K562 (cell line): ENCODE data around the gene ASB2. TPM values are rescaled to one million over a fixed set of nuclear protein-coding genes. Genes with fewer than 3 reads are reported as not detected.
A peak's percentile ranks its signal among the peaks of the same experiment; 100 is the strongest.

ENCODE experiments used
- ATAC-seq: fragments of 200-7000 bp; cut with Tn5 transposase; 3 replicates; pipeline ENCODE4 v1.9.1; 2020; ENCODE audit warnings: moderate library complexity
- Bru-seq: library from RNA; stranded (reverse); fragments of 400-500 nt; gene quantifications from one replicate; lab custom pipeline; 2021; lab: Mats Ljungman, UMichigan
- BruChase-seq, 2 experiments: library from RNA; stranded (reverse); fragments of 400-500 nt; gene quantifications; one replicate each; lab custom pipeline; 2021; lab: Mats Ljungman, UMichigan
- BruUV-seq: library from RNA; stranded (reverse); fragments of 400-500 nt; replicated peaks from 2 replicates; lab custom pipeline; 2021; lab: Mats Ljungman, UMichigan
- CTCF ChIA-PET: fragments of 300-600 bp; formaldehyde crosslinking; extraction: SDS; loops from one replicate; lab custom pipeline; 2021; ENCODE audit warnings: low intra/inter-chr PET ratio; lab: Yijun Ruan, JAX
- POLR2A ChIA-PET: fragments of 300-600, 350-650 bp; sonication (Branson Sonifier 250); formaldehyde crosslinking; extraction: SDS; loops from one replicate; lab custom pipeline; 2021; ENCODE audit warnings: antibody characterized with exemption, inconsistent platforms; lab: Yijun Ruan, JAX
- DNase-seq, 4 experiments: peaks; one replicate each; pipeline versions ENCODE4 v3.0.0 to v3.0.0-alpha.2; 2011 to 2018; ENCODE audit warnings: low spot score in 3 of 4, mixed read lengths in 3 of 4; ENCODE audit errors: extremely low read depth in 1 of 4
- FAIRE-seq: peaks from 2 replicates; lab custom pipeline; 2011; peaks lifted over from hg19 to GRCh38; lab: Jason Lieb, UNC
- H2AFZ ChIP-seq: 2 replicates; pipeline ENCODE4 v1.6.0; 2011; ENCODE audit warnings: low read depth, low read length, control low read depth, inconsistent platforms
- H3K27ac ChIP-seq: fragments of 200-600 bp; 3 replicates; pipeline ENCODE4 v1.8.0; 2011; ENCODE audit warnings: low read depth, mild to moderate bottlenecking, control low read depth, inconsistent platforms, low read length, moderate library complexity, mixed read lengths; ENCODE audit errors: extremely low read depth
- H3K27me3 ChIP-seq, 2 experiments: fragments of 300-600 bp in 1 of 2; 2 replicates in 1 of 2; 3 replicates in 1 of 2; pipeline versions ENCODE4 v1.6.0 to v1.8.0; 2011; ENCODE audit warnings: inconsistent platforms in 2 of 2, low read length in 2 of 2, mild to moderate bottlenecking in 1 of 2, mixed read lengths in 1 of 2, moderate library complexity in 1 of 2; ENCODE audit not compliant: control insufficient read depth in 2 of 2, insufficient read depth in 2 of 2
- H3K36me3 ChIP-seq: fragments of 300-600 bp; 3 replicates; pipeline ENCODE4 v1.8.0; 2011; ENCODE audit warnings: mild to moderate bottlenecking, low read length, inconsistent platforms; ENCODE audit not compliant: control insufficient read depth, insufficient read depth
- H3K4me1 ChIP-seq, 2 experiments: fragments of 200-600 bp in 1 of 2; replicated peaks in 1 of 2; 2 replicates in 1 of 2; 3 replicates in 1 of 2; pipeline versions ENCODE4 v1.5.1 to v1.8.0; 2011; ENCODE audit warnings: inconsistent platforms in 2 of 2, low read length in 2 of 2, mild to moderate bottlenecking in 1 of 2, mixed read lengths in 1 of 2, moderate library complexity in 1 of 2; ENCODE audit not compliant: control insufficient read depth in 2 of 2, insufficient read depth in 2 of 2
- H3K4me2 ChIP-seq: 2 replicates; pipeline ENCODE4 v1.6.1; 2011; ENCODE audit warnings: low read length, control low read depth, inconsistent platforms, mixed read lengths; ENCODE audit not compliant: insufficient read depth
- H3K4me3 ChIP-seq: fragments of 200-600 bp; sonication (generic), shearing (Covaris generic); 2 replicates; pipeline ENCODE4 v1.5.1; 2016; ENCODE audit warnings: control low read depth, inconsistent platforms
- H3K79me2 ChIP-seq: fragments of 200-600 bp; 3 replicates; pipeline ENCODE4 v1.8.0; 2011; ENCODE audit warnings: low read length, inconsistent platforms; ENCODE audit not compliant: control insufficient read depth, insufficient read depth
- H3K9ac ChIP-seq, 2 experiments: 2 replicates each; pipeline versions ENCODE4 v1.6.0 to v1.6.1; 2011; ENCODE audit warnings: low read depth in 2 of 2, low read length in 2 of 2, control low read depth in 1 of 2, inconsistent platforms in 1 of 2, mild to moderate bottlenecking in 1 of 2, mixed read lengths in 1 of 2; ENCODE audit not compliant: insufficient read depth in 1 of 2
- H3K9me1 ChIP-seq: one replicate; pipeline ENCODE4 v1.6.0; 2011; ENCODE audit warnings: inconsistent platforms, mild to moderate bottlenecking, low read length, moderate library complexity; ENCODE audit not compliant: control insufficient read depth, insufficient read depth
- H3K9me3 ChIP-seq: replicated peaks from 2 replicates; pipeline ENCODE4 v1.5.1; 2011; ENCODE audit warnings: low read depth, low read length, inconsistent platforms; ENCODE audit not compliant: control insufficient read depth, insufficient read depth
- H4K20me1 ChIP-seq: replicated peaks from 2 replicates; pipeline ENCODE4 v1.6.1; 2011; ENCODE audit warnings: low read length, inconsistent platforms, mixed read lengths; ENCODE audit not compliant: control insufficient read depth, insufficient read depth
- DDX20 ChIP-seq: fragments of 450-650 bp; IDR thresholded peaks from 2 replicates; pipeline ENCODE4 v1.6.1; 2016; ENCODE audit warnings: missing genetic modification characterization, low read depth, mild to moderate bottlenecking, missing compliant biosample characterization, moderate library complexity
- ETV1 ChIP-seq: fragments of 450-650 bp; conservative IDR thresholded peaks from 2 replicates; pipeline ENCODE4 v1.6.1; 2016; ENCODE audit warnings: missing genetic modification characterization, control low read depth, low read depth, missing compliant biosample characterization
- SPI1 ChIP-seq: IDR thresholded peaks from 2 replicates; pipeline ENCODE4 v1.6.1; 2011; ENCODE audit warnings: low read depth, low read length, control low read depth, borderline replicate concordance
- SRSF3 ChIP-seq: fragments of 200-400 bp; formaldehyde crosslinking; IDR thresholded peaks from 2 replicates; pipeline ENCODE4 v1.6.1; 2016; ENCODE audit warnings: mild to moderate bottlenecking, low read length, moderate library complexity; ENCODE audit not compliant: insufficient read depth
- TCF3 ChIP-seq: sonication (generic); formaldehyde crosslinking; IDR thresholded peaks from 2 replicates; pipeline ENCODE4 v1.4.0; 2020; ENCODE audit warnings: mild to moderate bottlenecking, missing genetic modification reagents
- ZNF408 ChIP-seq: fragments of 250-450 bp; sonication (Bioruptor Pico); IDR thresholded peaks from 2 replicates; pipeline ENCODE4 v1.4.0; 2020; ENCODE audit warnings: low read depth, mild to moderate bottlenecking, moderate library complexity
- WGBS: fragments of 100-300 bp; shearing (Covaris generic); methylation state at CpG from one replicate; pipeline ENCODE4 v1.1.6; 2016; ENCODE audit warnings: low coverage, mixed read lengths; ENCODE audit not compliant: insufficient coverage; ENCODE audit errors: missing lambda C conversion rate; 5-methylcytosine and 5-hydroxymethylcytosine counted together
- in situ Hi-C: fragments of 300-500 bp; cut with MboI; formaldehyde crosslinking; loops from 4 replicates; pipeline ENCODE4 v1.15.0; 2018; ENCODE audit warnings: inconsistent platforms, mixed read lengths
- intact Hi-C: fragments of 100-400 bp; cut with micrococcal nuclease; formaldehyde crosslinking; loops from 2 replicates; pipeline ENCODE4 v1.14.2; 2022
- long read RNA-seq, 3 experiments: library from polyadenylated mRNA in 2 of 3; library from RNA in 1 of 3; unstranded in 2 of 3; stranded (forward) in 1 of 3; transcript quantifications; one replicate each; pipeline ENCODE4 v2.0.0, GENCODE V29; 2019 to 2022
- polyA minus RNA-seq, 3 experiments: library from RNA; depleted of rRNA, polyadenylated mRNA; stranded (reverse); fragments of >200 nt; gene quantifications; 2 replicates each; pipeline ENCODE4 v1.2.3, GENCODE V29; 2011
- polyA plus RNA-seq, 8 experiments: library from polyadenylated mRNA; depleted of rRNA in 4 of 8; stranded (reverse) in 5 of 8; unstranded in 3 of 8; fragments of >200 nt; fragmentation: Nextera tagmentation in 2 of 8; fragmentation: Illumina TruSeq in 1 of 8; extraction: Ambion mirVana in 2 of 8; extraction: Trizol in 1 of 8; gene quantifications; 2 replicates each; pipeline versions ENCODE4 v1.2.1 to v1.2.3, GENCODE V29; 2011 to 2014; ENCODE audit warnings: inconsistent platforms in 1 of 8, missing spikeins in 1 of 8
- total RNA-seq, 7 experiments: library from RNA; depleted of rRNA in 6 of 7; stranded (reverse); fragments of >200 nt in 6 of 7; fragmentation: Illumina TruSeq in 2 of 7; extraction: Trizol in 2 of 7; gene quantifications; 2 replicates each; pipeline versions ENCODE4 v1.2.1 to v1.2.3, GENCODE V29; 2011 to 2021; ENCODE audit warnings: low replicate concordance in 1 of 7

The ASB2 gene
- not detected in 2 replicates for total RNA-seq (2011; cell fraction: chromatin; rRNA removed; ENCODE audit: low replicate concordance)
- not detected in 2 replicates for total RNA-seq (2011; cell fraction: nucleolus; rRNA removed)
- not detected in 2 replicates for total RNA-seq (2011; cell fraction: nucleoplasm; rRNA removed)
- total RNA-seq (2014; rRNA removed) (not detected in 2 replicates), total RNA-seq (2014; rRNA removed; fragmentation: Illumina TruSeq; extraction: Trizol) (not detected in 2 replicates), total RNA-seq (2015; rRNA removed; fragmentation: Illumina TruSeq; extraction: Trizol) (not detected in 2 replicates), total RNA-seq (2021) (not detected in 2 replicates), polyA plus RNA-seq (2011; rRNA removed) (not detected in 2 replicates), polyA plus RNA-seq (2014; fragmentation: Illumina TruSeq; extraction: Trizol) (not detected in 2 replicates), polyA plus RNA-seq (2014; fragmentation: Nextera tagmentation; extraction: Ambion mirVana) (not detected), polyA plus RNA-seq (2014; rRNA removed) (not detected in 2 replicates), polyA minus RNA-seq (2011; rRNA and poly(A)+ RNA removed) (not detected in 2 replicates), Bru-seq, nascent RNA (not detected), BruChase-seq, experiment 1, labeled RNA remaining after a 2-hour chase (not detected), BruChase-seq, experiment 2, labeled RNA remaining after a 6-hour chase (percentile 3 among the genes with signal in this experiment)
- not detected in 2 replicates for polyA plus RNA-seq (2011; cell fraction: cytosol; rRNA removed)
- not detected in 2 replicates for polyA plus RNA-seq (2011; cell fraction: nucleus; rRNA removed)
- polyA plus RNA-seq (2012): 0.12 TPM in 1 of 2 replicates, not detected in the other
- not detected in 2 replicates for polyA minus RNA-seq (2011; cell fraction: cytosol; rRNA and poly(A)+ RNA removed)
- not detected in 2 replicates for polyA minus RNA-seq (2011; cell fraction: nucleus; rRNA and poly(A)+ RNA removed)
- long read RNA-seq, experiment 1: 0 reads
- long read RNA-seq, experiment 2: 0 reads
- long read RNA-seq, experiment 3: 0 reads

DNA sequence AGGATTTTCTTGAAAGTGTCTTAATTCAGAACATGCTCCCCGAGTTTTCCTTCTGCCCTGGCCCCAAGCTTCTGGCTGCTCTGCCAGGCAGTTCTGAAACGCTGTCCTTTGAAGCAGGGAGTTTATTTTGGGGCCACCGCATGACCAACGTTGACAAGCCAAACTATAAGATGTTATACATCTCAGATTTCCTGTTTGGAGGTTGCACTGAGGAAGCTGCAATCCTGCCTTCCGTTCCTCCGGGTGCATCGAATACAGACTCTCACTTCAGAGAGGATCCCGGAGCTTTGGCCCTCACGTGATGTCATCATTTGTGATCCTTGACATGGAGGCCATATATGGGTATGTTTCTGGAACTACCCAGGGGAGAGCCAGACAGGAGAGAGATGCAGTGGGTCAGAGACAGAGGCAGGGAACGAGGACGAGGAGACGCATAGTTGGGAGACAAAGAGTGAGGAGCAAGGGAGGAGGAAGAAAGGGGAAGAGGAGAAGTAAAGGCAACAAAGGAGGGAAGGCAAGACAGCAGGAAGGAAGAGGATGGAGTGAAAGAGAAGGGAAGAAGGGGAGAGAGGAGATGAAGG lies at the start of gene ASB2:
Gene ASB2 (minus strand): TSS at position 94 of the 581 bp plus-strand sequence. CDS start 12,031 bp downstream, outside the sequence.
- DNase-seq (no peak), FAIRE-seq (no peak), ATAC-seq (no peak)
- in situ Hi-C loops (no loop called here), intact Hi-C loops (no loop called here)
- Histone ChIP-seq H3K27me3 (peaks cover 0 to 37% of the 10 kb centered on the region in 2 experiments; a peak in 2 of 5 replicates), H3K4me2 (no peak within 1 kb of the TSS), H3K9me3 (no peaks in the 10 kb centered on the region), H3K79me2 (no peaks in the 10 kb centered on the region), H3K4me3 (no peak within 1 kb of the TSS), H3K4me1 (no peaks in the 10 kb centered on the region; a peak in 1 of 5 replicates), H3K27ac (no peak within 1 kb of the TSS), H2AFZ (no peak within 1 kb of the TSS), H3K9me1 (no peaks in the 10 kb centered on the region), H3K36me3 (no peaks in the 10 kb centered on the region), H4K20me1 (no peaks in the 10 kb centered on the region), H3K9ac (no peak within 1 kb of the TSS)
- ChIA-PET POLR2A (no interaction called here), CTCF (no interaction called here)
- TF ChIP-seq ETV1 (tag): no peak
- TF ChIP-seq DDX20 (tag): no peak
- TF ChIP-seq SRSF3: no peak
- TF ChIP-seq SPI1: no peak
- no peak for TF ChIP-seq ZNF408 (CRISPR knock-in tag)
- TF ChIP-seq TCF3 (CRISPR knock-in tag): no peak
- BruUV-seq: no TSS peak
- WGBS: 2% methylated on average over 12 of the region's 12 CpGs
